Measurements from ENCODE around the gene ST13. TPM values are rescaled to one million over a fixed set of nuclear protein-coding genes. Genes with fewer than 3 reads are reported as not detected.
A peak's percentile ranks its signal among the peaks of the same experiment; 100 is the strongest.
"Not testable (repeated sequence)": the region's sequence is repeated elsewhere in the genome, so short reads cannot be mapped to it uniquely, and the experiment has no call there.

The ST13 gene
- total RNA-seq, 4 donors from 2014 or later = 139 to 285 (median 189) TPM

- Histone ChIP-seq H3K4me1 (no peaks in the 10 kb centered on the region), H3K27me3 (no peaks in the 10 kb centered on the region), H3K9me3 (no peaks in the 10 kb centered on the region), H3K27ac (no peak overlapping the region), H3K36me3 (no peaks in the 10 kb centered on the region), H3K4me3 (no peak overlapping the region)
- no peak for DNase-seq
- TF ChIP-seq POLR2A (IDR thresholded peaks at IDR 0.05) (no peak), CTCF (IDR thresholded peaks at IDR 0.05) (no peak)
- intact Hi-C loops (cut with DNase I; ENCODE audit: low total_unique reads) = no loop called here
Observed at GRCh38 chr22:40791241-40791640, 65.2 kb downstream of the ST13 start.

- no peaks in the 10 kb centered on the region for H3K27me3 ChIP-seq
- H3K4me1 ChIP-seq = no peaks in the 10 kb centered on the region
- no peak for DNase-seq
- no peaks in the 10 kb centered on the region for H3K9me3 ChIP-seq
- no peaks in the 10 kb centered on the region for H3K36me3 ChIP-seq
- no peak overlapping the region for H3K27ac ChIP-seq
- TF ChIP-seq POLR2A (IDR thresholded peaks at IDR 0.05) = no peak
- no peak for TF ChIP-seq CTCF (IDR thresholded peaks at IDR 0.05)
- no peak overlapping the region for H3K4me3 ChIP-seq
- intact Hi-C loops (cut with DNase I; ENCODE audit: low total_unique reads) = no loop called here
Observed at GRCh38 chr22:40789131-40789530, 67.3 kb downstream of the ST13 start.

- TF ChIP-seq POLR2A (IDR thresholded peaks at IDR 0.05) = no peak
- Histone ChIP-seq H3K4me1 (peaks cover 0 to 3% of the 10 kb centered on the region in 2 donors), H3K4me3 (no peak overlapping the region), H3K9me3 (no peaks in the 10 kb centered on the region), H3K36me3 (no peaks in the 10 kb centered on the region), H3K27me3 (no peaks in the 10 kb centered on the region), H3K27ac (peak overlapping the region; percentile 75 to 82)
- intact Hi-C loops (cut with DNase I; ENCODE audit: low total_unique reads) = no loop called here
- no peak for DNase-seq
Observed at GRCh38 chr22:40782521-40782920, 73.9 kb downstream of the ST13 start.

GRCh38 chr22:40781749-40782148 lies 74.7 kb downstream of the ST13 start:
- H3K4me1 ChIP-seq; H3K4me3 ChIP-seq; H3K36me3 ChIP-seq; H3K27me3 ChIP-seq; H3K9me3 ChIP-seq; intact Hi-C loops (cut with DNase I; ENCODE audit: low total_unique reads): not testable (repeated sequence)
- H3K27ac ChIP-seq = peak overlapping the region; percentile 75 to 82
- DNase-seq = peak in 1 of 2 donors; percentile 37

Small RNA genes lying within 50 kb of the gene (microRNA-seq; reads per million reads assigned to microRNA genes)
- not detected for gene MIR4766 (ENCODE audit: borderline microRNAs expressed, borderline replicate concordance)

Small RNA genes lying within 50 kb of the gene (small RNA-seq; reads per million reads assigned to genes)
- not detected for gene JTBP1
- not detected for gene MIR4766

Other genes with a start within 250 kb of the ST13 start
- 100 to 1,000 TPM in 1 of 4 donors, 10 to 100 TPM in 3; 32.6 to 173 (median 76.1) TPM for gene MRTFA, start 219.9 kb downstream of the ST13 start, total RNA-seq
- 1 to 10 TPM; 1.0 to 2.4 (median 1.7) TPM for gene MCHR1, start 177.2 kb downstream of the ST13 start, total RNA-seq
- 10 to 100 TPM; 12.6 to 34.5 (median 20.7) TPM for gene SLC25A17, start 37.3 kb downstream of the ST13 start, total RNA-seq
- 10 to 100 TPM in 2 of 4 donors, 1 to 10 TPM in 2; 1.5 to 25.6 (median 8.0) TPM for gene XPNPEP3, start 509 bp upstream of the ST13 start, total RNA-seq
- not detected for gene DNAJB7, start 5.5 kb upstream of the ST13 start, total RNA-seq
- gene RBX1, start 94.7 kb upstream of the ST13 start, total RNA-seq = 10 to 100 TPM; 33.8 to 75.9 (median 57.6) TPM
- 100 to 1,000 TPM in 1 of 4 donors, 10 to 100 TPM in 3; 18.8 to 116 (median 72.5) TPM for gene EP300, start 236.0 kb upstream of the ST13 start, total RNA-seq